Measurements from ENCODE around the gene VPS13D. TPM values are rescaled to one million over a fixed set of nuclear protein-coding genes. Genes with fewer than 3 reads are reported as not detected.

The VPS13D gene
- total and polyA plus RNA-seq, 2 of the 4 experiments (the other 2 are of a cell fraction), result 9.0 to 16.3 TPM

- in situ Hi-C loops (cut with MboI; ENCODE audit: low sequenced_read_pairs) (no loop called here), intact Hi-C loops (cut with micrococcal nuclease) (no loop called here), dilution Hi-C loops (cut with HindIII; ENCODE audit: low sequenced_read_pairs, unreplicated experiment) (no loop called here)
- Histone ChIP-seq H4K91ac (ENCODE audit: insufficient read depth, low read depth, low read length) (no peak overlapping the region), H4K5ac (ENCODE audit: low read depth, low read length) (no peak overlapping the region), H3K4me1 (ENCODE audit: control insufficient read depth, insufficient read depth, low read length) (peaks cover 13% of the 10 kb centered on the region), H3K36me3 (ENCODE audit: control insufficient read depth, insufficient read depth, low read length) (peaks cover 2% of the 10 kb centered on the region; the same call in 1 of the 2 replicates), H3K23ac (ENCODE audit: low read depth, low read length) (no peak overlapping the region), H3K27ac (ENCODE audit: insufficient read depth, low read length) (no peak overlapping the region), H3K18ac (ENCODE audit: low read depth, low read length) (no peak overlapping the region), H2AK5ac (ENCODE audit: low read depth, low read length) (no peak overlapping the region), H2BK20ac (ENCODE audit: low read depth, low read length) (no peak overlapping the region), H3K9me1 (ENCODE audit: insufficient read depth, low read length) (no peaks in the 10 kb centered on the region; the same call in 1 of the 2 replicates), H3K27me3 (ENCODE audit: control insufficient read depth, insufficient read depth, low read length) (no peaks in the 10 kb centered on the region), H3K4me3 (ENCODE audit: insufficient read depth, low read depth, low read length) (no peak overlapping the region), H3K56ac (ENCODE audit: extremely low read depth, insufficient read depth, low read length) (no peak overlapping the region), H3K79me1 (ENCODE audit: low read depth in 1 of 2, low read length in 2 of 2) (no peaks in the 10 kb centered on the region), H3K9ac (ENCODE audit: low read depth, low read length) (no peak overlapping the region), H4K8ac (ENCODE audit: low read depth in 2 of 2, low read length in 2 of 2) (no peak overlapping the region), H4K20me1 (ENCODE audit: insufficient read depth, low read length) (no peaks in the 10 kb centered on the region), H2AFZ (replicated peaks; ENCODE audit: low read length, poor library complexity) (no peak overlapping the region), H3K4ac (ENCODE audit: low read depth, low read length) (no peak overlapping the region), H3K4me2 (ENCODE audit: low read depth, low read length) (no peak overlapping the region), H2AK9ac (replicated peaks; ENCODE audit: low read depth, low read length, poor library complexity) (no peak overlapping the region), H3K9me3 (ENCODE audit: control insufficient read depth, insufficient read depth, low read length) (peaks cover 21% of the 10 kb centered on the region), H2BK5ac (ENCODE audit: low read depth, low read length, poor library complexity, severe bottlenecking) (no peak overlapping the region), H2BK15ac (ENCODE audit: low read depth, low read length) (no peak overlapping the region), H2BK120ac (ENCODE audit: low read depth, low read length) (no peak overlapping the region), H3K14ac (replicated peaks; ENCODE audit: low read depth, low read length) (no peak overlapping the region)
- ATAC-seq (ENCODE audit: low read depth) (no peak), DNase-seq (no peak)
- ChIA-PET CTCF (no interaction called here), POLR2A (ENCODE audit: unreplicated experiment) (no interaction called here)
- 83% methylated on average over 3 of the region's 7 CpGs; no CpG with 5 or more reads in 1 of the 2 experiments for WGBS, 2 experiments (ENCODE audit: extremely low coverage in 2 of 2, insufficient read length in 1 of 2)
- BruUV-seq (replicated peaks), result no TSS peak
- TF ChIP-seq SMC3 (IDR thresholded peaks at IDR 0.05; ENCODE audit: low read depth, low read length), result no peak
- TF ChIP-seq MXI1 (IDR thresholded peaks at IDR 0.05; ENCODE audit: borderline replicate concordance, low read depth, low read length), result no peak
- no peak for TF ChIP-seq RCOR1 (IDR thresholded peaks at IDR 0.05; ENCODE audit: insufficient replicate concordance, low read length)
- no peak for TF ChIP-seq CHD1 (IDR thresholded peaks at IDR 0.05; ENCODE audit: low read depth, low read length)
- no peak for TF ChIP-seq BHLHE40 (IDR thresholded peaks at IDR 0.05; ENCODE audit: low read depth, low read length)
- TF ChIP-seq MAZ (IDR thresholded peaks at IDR 0.05; ENCODE audit: borderline replicate concordance, low read depth, low read length), result no peak
- no peak for TF ChIP-seq ELK1 (IDR thresholded peaks at IDR 0.05; ENCODE audit: borderline replicate concordance, low read depth, low read length)
- TF ChIP-seq CTCF (conservative IDR thresholded peaks at IDR 0.05; ENCODE audit: low read depth, low read length), result no peak
- TF ChIP-seq RFX5 (IDR thresholded peaks at IDR 0.05; ENCODE audit: low read depth, low read length), result no peak
- TF ChIP-seq CEBPB (IDR thresholded peaks at IDR 0.05; ENCODE audit: low read depth, low read length), result no peak
- no peak for TF ChIP-seq MAFK (IDR thresholded peaks at IDR 0.05; ENCODE audit: low read depth, low read length)
- TF ChIP-seq FOS (IDR thresholded peaks at IDR 0.05; ENCODE audit: low read depth, low read length), result no peak
- no peak for TF ChIP-seq RAD21 (IDR thresholded peaks at IDR 0.05; ENCODE audit: low read length)
- no peak for TF ChIP-seq USF2 (IDR thresholded peaks at IDR 0.05; ENCODE audit: low read depth, low read length)
- no peak for TF ChIP-seq NFE2L2 (IDR thresholded peaks at IDR 0.05; ENCODE audit: low read depth, low read length)
Measured at GRCh38 chr1:12561121-12561520, 331.3 kb downstream of the VPS13D start.
